HG02623 (cell line): ENCODE results near the gene GMPR2.

Experiments
- ATAC-seq: cut with Tn5 transposase; IDR thresholded peaks from one replicate; pipeline ENCODE4 v1.9.1; 2021; ENCODE audit warnings: moderate library complexity; ENCODE audit not compliant: unreplicated experiment

GMPR2 gene

DNA sequence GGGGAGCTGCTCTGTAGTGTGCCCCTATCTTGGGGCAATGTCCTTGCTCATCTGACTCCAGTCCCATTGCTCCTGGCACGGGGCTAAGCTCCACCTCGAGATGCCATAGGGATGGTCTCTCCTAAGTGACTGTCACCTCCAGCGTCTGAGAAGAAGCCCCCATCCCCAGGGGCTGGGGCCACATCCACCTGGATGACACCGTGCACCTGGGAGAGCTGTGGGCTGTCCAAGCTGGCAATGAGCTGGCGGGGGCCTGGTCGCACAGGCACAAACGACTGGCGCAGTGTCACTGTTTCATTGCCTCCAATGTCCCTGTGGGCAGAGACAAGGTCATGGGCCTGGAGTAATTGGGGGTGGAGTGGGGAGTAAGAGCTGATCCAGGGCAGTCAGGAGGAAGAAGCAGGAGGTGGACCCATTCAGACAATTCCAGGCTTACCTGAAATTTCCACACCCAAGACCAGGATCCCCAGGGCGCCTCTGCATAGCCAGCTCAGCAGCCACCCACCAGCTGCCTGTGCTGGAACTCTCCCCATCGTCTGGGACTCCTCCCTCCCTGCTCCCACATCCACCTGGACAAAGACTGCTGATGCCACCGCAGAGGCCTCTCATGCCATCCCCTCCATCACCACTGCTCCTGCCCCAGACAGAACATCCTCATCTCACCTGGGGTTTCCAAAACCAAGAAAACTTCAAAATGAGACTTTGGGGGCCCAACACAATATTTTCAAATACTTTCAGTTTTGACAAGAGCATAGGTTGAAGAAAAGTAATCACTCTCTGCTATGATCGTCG lies 16.7 kb downstream of the GMPR2 start:
- ATAC-seq: no peak

DNA sequence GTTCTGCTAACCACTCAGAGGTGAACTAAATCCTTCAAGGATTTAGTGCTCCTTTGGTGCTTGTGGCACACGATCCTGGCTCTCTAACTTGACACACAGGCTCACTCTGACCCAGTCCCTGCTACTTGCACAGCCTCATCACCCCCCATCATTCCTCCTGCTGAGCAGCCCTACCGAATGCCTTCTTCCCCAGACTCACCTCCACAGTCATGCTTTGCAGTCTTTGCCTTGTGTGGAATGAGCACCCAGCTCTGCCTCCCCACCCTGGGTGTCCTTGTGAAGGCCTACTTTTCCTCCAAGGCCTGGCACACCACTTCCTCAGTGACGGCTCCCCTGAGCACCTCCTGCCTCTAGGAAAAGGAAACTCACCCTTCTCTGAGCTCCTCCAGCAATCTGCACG lies 17.6 kb downstream of the GMPR2 start:
- ATAC-seq: no peak

DNA sequence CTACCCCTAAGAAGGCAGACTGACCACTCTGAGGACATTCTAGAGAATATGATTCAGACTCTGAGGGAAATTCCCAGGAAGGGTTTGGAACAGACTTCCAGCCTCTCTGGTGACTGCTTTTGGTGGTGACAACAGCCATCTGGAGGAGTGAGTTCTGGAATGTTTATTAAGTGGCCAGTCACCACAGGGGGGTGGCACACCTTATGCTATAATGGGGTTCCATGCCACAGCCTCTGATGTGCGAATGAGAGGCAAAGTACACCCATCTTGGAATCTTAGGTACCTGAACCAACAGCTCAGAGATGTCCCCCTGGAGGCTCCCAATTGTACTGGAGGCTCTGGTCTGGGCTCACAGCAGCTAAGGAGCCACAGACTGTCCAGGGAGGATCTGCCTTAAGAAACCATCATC lies 19.2 kb downstream of the GMPR2 start:
- ATAC-seq: no peak

DNA sequence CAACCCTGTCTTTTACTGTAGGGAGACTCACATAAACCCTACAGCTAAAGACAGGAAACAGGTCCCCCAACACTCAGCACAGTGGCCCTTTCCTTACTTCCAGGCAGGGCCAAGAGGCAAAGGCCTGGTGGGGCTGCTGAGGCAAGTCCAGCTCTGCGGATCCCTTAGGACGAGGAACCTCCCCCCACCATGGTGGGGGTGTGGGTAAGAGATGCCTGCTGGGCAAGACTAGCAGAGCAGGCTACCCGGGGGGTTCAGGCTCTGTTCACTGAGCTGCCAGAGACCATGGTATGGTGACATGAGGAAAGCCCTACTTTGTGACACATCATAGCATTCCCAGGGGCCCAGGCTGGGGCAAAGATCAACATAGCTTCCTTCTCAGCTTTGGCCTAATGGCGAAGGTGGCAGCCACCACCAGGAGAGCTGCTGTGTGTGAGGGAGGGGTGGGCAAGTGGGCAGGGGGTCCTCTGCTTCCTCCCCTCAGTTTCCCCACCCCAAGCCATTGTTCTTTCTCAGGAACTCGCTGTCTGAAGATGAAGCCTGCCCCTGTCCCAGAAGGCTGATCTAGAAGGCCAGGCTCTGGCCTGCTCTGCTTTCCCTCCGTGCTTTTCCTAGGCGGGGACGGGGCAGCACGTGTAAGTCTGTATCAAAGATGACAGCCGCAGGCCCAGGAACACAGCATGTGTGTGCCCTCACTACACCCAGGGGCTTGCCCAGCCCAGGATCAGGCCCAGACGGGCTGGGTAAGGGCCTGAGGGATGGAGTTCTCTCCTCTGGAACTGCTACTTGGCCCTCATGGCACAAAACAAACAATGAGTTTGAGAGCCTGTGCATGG lies 19.8 kb downstream of the GMPR2 start:
- no peak for ATAC-seq

DNA sequence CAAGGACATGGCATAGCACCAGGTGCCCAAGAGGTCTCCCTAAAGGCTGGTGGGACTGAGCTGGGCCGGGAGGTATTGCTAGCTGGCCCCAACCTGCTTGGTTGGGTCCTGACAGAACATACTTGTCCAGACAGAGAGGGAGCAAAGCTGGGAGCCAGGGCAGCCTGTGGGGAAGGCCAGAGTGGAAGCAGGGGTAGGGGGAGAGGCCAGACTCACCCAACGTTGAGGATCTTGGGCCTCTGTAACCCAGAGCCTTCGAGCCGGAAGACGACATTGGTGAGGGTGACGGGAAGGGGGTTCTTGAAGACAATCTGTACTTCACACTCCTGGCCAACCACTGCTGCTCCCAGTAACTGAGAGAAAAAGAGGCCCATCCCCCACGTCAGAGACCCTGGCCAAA lies 21.2 kb downstream of the GMPR2 start:
- no peak for ATAC-seq

- ATAC-seq: no peak
Observed at GRCh38 chr14:24254630-24255392, 22.1 kb downstream of the GMPR2 start.

- no peak for ATAC-seq
Observed at GRCh38 chr14:24255438-24255837, 22.7 kb downstream of the GMPR2 start.

- no peak for ATAC-seq
Observed at GRCh38 chr14:24255931-24256711, 23.4 kb downstream of the GMPR2 start.

DNA sequence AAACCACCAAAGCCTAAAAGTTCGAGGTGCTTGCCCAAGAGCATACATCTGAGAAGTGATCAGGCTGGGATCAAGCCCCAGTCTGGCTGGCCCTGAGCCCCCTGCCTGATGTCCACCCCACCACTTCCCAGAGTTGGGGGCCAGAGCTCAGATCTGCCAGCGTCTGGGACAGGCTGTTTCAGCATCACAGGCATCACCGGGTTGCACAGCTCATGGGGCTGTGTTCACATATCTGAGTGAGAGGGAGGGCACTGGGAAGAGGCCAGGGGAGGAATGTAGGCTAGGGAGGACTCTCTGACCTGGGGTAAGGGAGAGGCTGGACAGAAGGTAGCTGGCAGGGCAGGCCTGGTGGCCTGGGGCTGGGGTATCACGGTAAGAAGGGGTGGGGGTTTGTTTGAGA lies 24.2 kb downstream of the GMPR2 start:
- ATAC-seq: no peak

DNA sequence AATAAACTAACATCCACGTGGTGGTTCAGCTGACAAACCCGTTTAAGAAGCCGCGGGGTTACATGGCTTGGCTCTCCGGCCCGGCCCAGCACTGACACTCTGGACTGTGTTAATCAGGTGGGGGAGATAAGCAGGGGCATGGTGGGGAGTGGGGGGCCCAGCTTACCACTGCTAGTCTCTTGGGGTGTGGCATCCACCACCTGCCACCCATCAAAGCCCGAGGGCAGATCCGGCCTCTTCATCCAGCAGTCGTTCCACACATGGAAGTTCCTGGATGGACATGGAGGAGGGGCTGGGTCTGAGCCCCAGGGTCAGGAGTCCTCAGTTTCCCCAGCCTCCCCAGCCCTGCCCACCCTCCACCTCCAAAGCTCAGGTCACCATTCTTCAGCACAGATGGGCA lies 25.4 kb downstream of the GMPR2 start:
- no peak for ATAC-seq

- ATAC-seq: no peak
Observed at GRCh38 chr14:24258548-24259265, 26.0 kb downstream of the GMPR2 start.

GRCh38 chr14:24259282-24260025 lies 26.7 kb downstream of the GMPR2 start:
- no peak for ATAC-seq

GRCh38 chr14:24260026-24260779 lies 27.5 kb downstream of the GMPR2 start:
- no peak for ATAC-seq

GRCh38 chr14:24260780-24261157 lies 28.0 kb downstream of the GMPR2 start:
- ATAC-seq: no peak

- no peak for ATAC-seq
Observed at GRCh38 chr14:24261256-24261968, 28.7 kb downstream of the GMPR2 start.

GRCh38 chr14:24261969-24262327 lies 29.2 kb downstream of the GMPR2 start:
- ATAC-seq: no peak

- no peak for ATAC-seq
Observed at GRCh38 chr14:24262821-24263733, 30.3 kb downstream of the GMPR2 start, which contains the start of gene TGM1. TGM1 (minus strand) TSS chr14:24263177; CDS start chr14:24262352, 825 bp downstream.
